Activated naive CD4-positive, alpha-beta T cell treated with anti-CD3 and anti-CD28 coated beads, Interleukin-2, amount 50 U/mL, for 72 hours (primary cell): Measurements from ENCODE around the gene C1QC. TPM values are rescaled to one million over a fixed set of nuclear protein-coding genes. Genes with fewer than 3 reads are reported as not detected.

ENCODE experiments used
- ATAC-seq, 2 donors: fragments of 150-1000 bp; cut with Tn5 transposase; 2 replicates each; pipeline ENCODE4 v1.10.0; 2021; ENCODE audit warnings: mild to moderate bottlenecking in 2 of 2, moderate library complexity in 2 of 2
- DNase-seq, 2 donors: peaks; one replicate each; pipeline ENCODE4 v3.0.0; 2021 to 2022; ENCODE audit warnings: low spot score in 2 of 2
- H3K27ac Mint-ChIP-seq, 2 donors: one replicate each; pipeline ENCODE4 v1.8.0; 2022; ENCODE audit warnings: mild to moderate bottlenecking in 2 of 2, mixed read lengths in 2 of 2
- H3K36me3 Mint-ChIP-seq, 2 donors: one replicate each; pipeline ENCODE4 v1.8.0; 2022; ENCODE audit warnings: mixed read lengths in 2 of 2
- H3K9me3 Mint-ChIP-seq, 2 donors: one replicate each; pipeline ENCODE4 v1.8.0; 2022; ENCODE audit warnings: mixed read lengths in 2 of 2
- total RNA-seq, 2 donors: library from RNA; stranded (reverse); gene quantifications; one replicate each; pipeline ENCODE4 v1.2.3, GENCODE V29; 2022

C1QC gene
- total RNA-seq, 2 donors from 2014 or later = not detected

- Mint-ChIP-seq H3K27ac (no peak overlapping the region), H3K36me3 (no peaks in the 10 kb centered on the region), H3K9me3 (no peaks in the 10 kb centered on the region)
- ATAC-seq (no peak), DNase-seq (no peak)
Measured at GRCh38 chr1:22637907-22638445, 5.5 kb upstream of the C1QC start.

DNA sequence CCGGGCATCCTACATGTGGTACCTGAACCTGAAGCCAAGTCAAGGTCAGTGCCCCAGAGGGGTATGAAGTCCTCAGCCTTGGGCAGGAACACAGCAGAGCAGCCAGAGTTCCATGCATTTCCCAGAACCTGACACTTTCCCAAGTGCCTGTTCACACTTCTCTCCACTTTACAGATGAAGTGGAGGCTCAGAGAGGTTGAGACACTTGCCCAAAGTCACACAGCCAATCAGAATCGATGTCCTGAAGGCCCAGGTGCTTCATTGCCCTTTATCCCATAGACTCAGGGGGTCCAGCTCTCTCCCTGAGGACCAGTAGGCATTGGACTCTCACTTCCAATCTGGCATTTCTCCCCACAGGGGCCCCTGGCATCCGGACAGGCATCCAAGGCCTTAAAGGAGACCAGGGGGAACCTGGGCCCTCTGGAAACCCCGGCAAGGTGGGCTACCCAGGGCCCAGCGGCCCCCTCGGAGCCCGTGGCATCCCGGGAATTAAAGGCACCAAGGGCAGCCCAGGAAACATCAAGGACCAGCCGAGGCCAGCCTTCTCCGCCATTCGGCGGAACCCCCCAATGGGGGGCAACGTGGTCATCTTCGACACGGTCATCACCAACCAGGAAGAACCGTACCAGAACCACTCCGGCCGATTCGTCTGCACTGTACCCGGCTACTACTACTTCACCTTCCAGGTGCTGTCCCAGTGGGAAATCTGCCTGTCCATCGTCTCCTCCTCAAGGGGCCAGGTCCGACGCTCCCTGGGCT is 4.8 kb upstream of the C1QC start:
- Mint-ChIP-seq H3K27ac (no peak overlapping the region), H3K9me3 (no peaks in the 10 kb centered on the region), H3K36me3 (no peaks in the 10 kb centered on the region)
- DNase-seq = no peak
- ATAC-seq = no peak

DNA sequence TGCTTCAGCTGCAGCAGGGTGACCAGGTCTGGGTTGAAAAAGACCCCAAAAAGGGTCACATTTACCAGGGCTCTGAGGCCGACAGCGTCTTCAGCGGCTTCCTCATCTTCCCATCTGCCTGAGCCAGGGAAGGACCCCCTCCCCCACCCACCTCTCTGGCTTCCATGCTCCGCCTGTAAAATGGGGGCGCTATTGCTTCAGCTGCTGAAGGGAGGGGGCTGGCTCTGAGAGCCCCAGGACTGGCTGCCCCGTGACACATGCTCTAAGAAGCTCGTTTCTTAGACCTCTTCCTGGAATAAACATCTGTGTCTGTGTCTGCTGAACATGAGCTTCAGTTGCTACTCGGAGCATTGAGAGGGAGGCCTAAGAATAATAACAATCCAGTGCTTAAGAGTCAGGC is 4.1 kb upstream of the C1QC start:
- H3K36me3 Mint-ChIP-seq = no peaks in the 10 kb centered on the region
- DNase-seq = no peak
- H3K9me3 Mint-ChIP-seq = no peaks in the 10 kb centered on the region
- no peak overlapping the region for H3K27ac Mint-ChIP-seq
- ATAC-seq = no peak

DNA sequence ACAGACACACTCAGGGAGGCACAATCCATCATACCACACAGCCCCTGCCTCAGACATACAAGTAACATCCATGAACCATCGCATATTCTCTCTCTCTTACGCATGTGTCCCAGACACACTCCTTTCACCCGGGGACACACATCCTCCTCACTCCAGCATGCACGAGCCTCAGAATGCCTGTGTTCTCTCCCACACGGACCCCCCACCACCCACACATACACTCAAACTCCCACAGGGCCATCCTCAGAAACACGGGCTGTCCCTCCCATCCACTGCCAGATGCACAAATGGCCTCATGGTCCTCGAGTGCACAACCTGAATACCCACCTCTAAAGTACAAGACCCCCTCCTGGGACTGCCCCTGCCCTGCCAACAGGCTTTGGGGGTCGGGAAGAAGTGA is 2.2 kb upstream of the C1QC start:
- Mint-ChIP-seq H3K27ac (no peak overlapping the region), H3K9me3 (no peaks in the 10 kb centered on the region), H3K36me3 (no peaks in the 10 kb centered on the region)
- no peak for DNase-seq
- ATAC-seq = no peak

DNA sequence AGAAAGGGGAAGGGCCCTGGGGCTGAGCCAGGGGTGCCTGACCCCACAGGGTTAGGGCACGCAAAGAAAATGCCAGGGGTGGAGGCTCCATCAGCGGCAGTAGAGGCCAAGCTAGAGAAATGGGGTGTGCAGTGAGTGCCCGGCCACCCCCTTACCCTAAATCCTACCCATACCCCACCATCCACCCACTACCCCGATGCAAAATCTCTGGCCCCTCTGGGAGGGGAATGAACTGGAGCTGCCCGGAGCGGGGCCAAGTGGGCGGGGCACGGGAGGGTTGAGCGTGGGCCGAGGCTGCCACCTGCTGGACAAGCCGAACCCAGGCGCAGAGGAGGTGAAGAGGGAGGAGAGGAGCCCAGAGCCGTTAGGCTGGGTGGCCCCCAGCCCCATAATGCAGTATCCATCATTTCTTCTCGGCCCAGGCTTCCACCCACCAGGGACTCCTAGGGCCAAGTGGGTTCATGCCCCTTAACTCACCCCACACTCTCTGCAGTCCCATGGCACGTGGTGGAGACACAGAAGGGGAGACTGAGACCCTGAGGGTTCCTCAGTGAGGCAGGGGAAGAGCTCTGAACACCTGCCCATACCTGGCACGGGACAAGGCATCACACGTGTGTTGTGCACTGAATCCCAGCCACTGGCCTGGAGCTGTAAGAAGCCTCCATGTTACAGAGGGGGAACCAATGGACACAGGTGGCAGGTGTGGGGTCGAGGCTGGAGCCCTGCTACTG is 1.4 kb upstream of the C1QC start:
- ATAC-seq = peak; percentile 81 to 90
- DNase-seq = peak; percentile 64 to 79
- H3K9me3 Mint-ChIP-seq = no peaks in the 10 kb centered on the region
- no peak overlapping the region for H3K27ac Mint-ChIP-seq
- H3K36me3 Mint-ChIP-seq = no peaks in the 10 kb centered on the region

GRCh38 chr1:22643928-22644327 is 495 bp downstream of the C1QC start:
- H3K27ac Mint-ChIP-seq = no peak overlapping the region
- no peak for DNase-seq
- ATAC-seq = no peak
- H3K9me3 Mint-ChIP-seq = no peaks in the 10 kb centered on the region
- no peaks in the 10 kb centered on the region for H3K36me3 Mint-ChIP-seq

DNA sequence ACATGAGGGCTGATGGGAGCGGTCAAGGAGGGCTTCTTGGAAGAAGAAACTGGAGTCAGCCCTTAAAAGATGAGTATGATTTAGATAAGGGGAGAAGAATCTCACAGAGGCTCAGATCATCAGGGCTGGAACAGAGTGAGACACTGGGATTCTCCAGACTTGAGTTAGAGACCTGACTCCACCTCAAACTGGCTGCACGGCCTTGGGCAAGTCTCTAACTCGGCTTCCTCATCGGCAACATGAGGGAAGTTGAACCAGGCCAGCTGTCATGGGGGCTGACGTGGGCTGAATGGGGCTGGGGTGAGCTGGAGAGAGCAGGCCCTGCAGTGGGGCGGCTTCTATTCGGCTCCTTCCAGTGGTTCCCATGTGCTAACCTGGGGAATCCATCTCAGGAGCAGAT is 2.5 kb downstream of the C1QC start:
- no peak for ATAC-seq
- no peaks in the 10 kb centered on the region for H3K9me3 Mint-ChIP-seq
- no peak for DNase-seq

GRCh38 chr1:22646384-22646783 is 3.0 kb downstream of the C1QC start:
- ATAC-seq (no peak), DNase-seq (no peak)
- H3K9me3 Mint-ChIP-seq = no peaks in the 10 kb centered on the region
- H3K36me3 Mint-ChIP-seq = no peaks in the 10 kb centered on the region
- no peak overlapping the region for H3K27ac Mint-ChIP-seq

More for the DNA sequence above, 2.5 kb downstream of the C1QC start:
- H3K27ac Mint-ChIP-seq = peak overlapping the region in 1 of 2 donors; percentile 26
- H3K36me3 Mint-ChIP-seq = no peaks in the 10 kb centered on the region

GRCh38 chr1:22650089-22650693 is 6.8 kb downstream of the C1QC start:
- H3K9me3 Mint-ChIP-seq = no peaks in the 10 kb centered on the region
- no peaks in the 10 kb centered on the region for H3K36me3 Mint-ChIP-seq

DNA sequence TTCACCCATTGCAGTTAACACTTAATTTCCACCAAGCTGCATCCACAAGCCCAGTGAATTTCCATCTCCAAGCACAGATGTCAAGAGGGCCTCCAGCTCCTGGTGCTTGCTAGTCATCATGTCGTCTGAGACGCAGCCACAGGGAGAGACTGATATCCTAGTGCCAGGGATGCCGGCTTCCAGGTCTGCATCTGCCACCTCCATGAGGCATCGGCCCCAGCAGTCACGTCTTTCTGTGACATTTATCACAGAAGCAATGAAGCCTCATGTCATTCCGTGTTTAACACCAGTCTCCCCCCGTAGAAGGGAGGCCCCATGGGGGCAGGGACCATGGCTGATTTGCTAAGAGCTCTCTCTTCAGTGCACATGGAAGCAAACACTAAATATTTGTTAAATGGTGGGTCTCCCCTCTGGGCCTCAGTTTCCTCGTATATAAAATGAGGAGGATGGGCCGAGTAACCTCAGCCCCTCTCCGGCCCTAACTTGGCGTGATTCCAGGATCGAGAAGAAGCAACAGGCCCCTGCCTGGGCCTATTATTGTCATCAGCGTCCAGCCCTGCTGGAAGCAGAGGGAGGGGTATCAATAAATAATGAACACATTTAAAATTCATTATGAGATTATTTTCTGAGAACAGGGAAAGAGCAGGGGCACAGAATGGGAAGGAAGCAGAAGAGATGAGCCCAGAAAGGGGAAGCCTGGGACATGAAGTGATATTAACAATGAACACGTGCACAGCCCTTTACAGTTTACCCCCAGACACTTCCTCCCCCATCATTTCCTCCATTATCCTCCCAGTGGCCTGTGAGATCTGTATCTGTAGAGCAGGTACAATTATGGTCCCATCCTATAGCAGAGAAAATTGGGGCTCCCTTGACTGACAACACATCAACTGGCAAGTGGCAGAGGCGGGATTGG is 8.8 kb downstream of the C1QC start:
- no peaks in the 10 kb centered on the region for H3K9me3 Mint-ChIP-seq
- no peaks in the 10 kb centered on the region for H3K36me3 Mint-ChIP-seq
- no peak for ATAC-seq

More at GRCh38 chr1:22650089-22650693, 6.8 kb downstream of the C1QC start:
- ATAC-seq = no peak
- no peak overlapping the region for H3K27ac Mint-ChIP-seq
- no peak for DNase-seq

GRCh38 chr1:22652881-22653316 is 9.5 kb downstream of the C1QC start, which contains the start of gene C1QB:
Gene C1QB, plus strand, starts transcription at chr1:22653236. Its CDS starts 6,227 bp downstream, at chr1:22659463.
- no peaks in the 10 kb centered on the region for H3K9me3 Mint-ChIP-seq
- H3K36me3 Mint-ChIP-seq = no peaks in the 10 kb centered on the region
- no peak for DNase-seq
- no peak for ATAC-seq
- H3K27ac Mint-ChIP-seq = peak within 1 kb of the TSS in 1 of 2 donors; percentile 44

More for the DNA sequence above, 8.8 kb downstream of the C1QC start:
- no peak overlapping the region for H3K27ac Mint-ChIP-seq
- DNase-seq = no peak

GRCh38 chr1:22654692-22655091 is 11.3 kb downstream of the C1QC start:
- Mint-ChIP-seq H3K27ac (no peak overlapping the region), H3K9me3 (no peaks in the 10 kb centered on the region), H3K36me3 (no peaks in the 10 kb centered on the region)
- no peak for ATAC-seq
- no peak for DNase-seq

DNA sequence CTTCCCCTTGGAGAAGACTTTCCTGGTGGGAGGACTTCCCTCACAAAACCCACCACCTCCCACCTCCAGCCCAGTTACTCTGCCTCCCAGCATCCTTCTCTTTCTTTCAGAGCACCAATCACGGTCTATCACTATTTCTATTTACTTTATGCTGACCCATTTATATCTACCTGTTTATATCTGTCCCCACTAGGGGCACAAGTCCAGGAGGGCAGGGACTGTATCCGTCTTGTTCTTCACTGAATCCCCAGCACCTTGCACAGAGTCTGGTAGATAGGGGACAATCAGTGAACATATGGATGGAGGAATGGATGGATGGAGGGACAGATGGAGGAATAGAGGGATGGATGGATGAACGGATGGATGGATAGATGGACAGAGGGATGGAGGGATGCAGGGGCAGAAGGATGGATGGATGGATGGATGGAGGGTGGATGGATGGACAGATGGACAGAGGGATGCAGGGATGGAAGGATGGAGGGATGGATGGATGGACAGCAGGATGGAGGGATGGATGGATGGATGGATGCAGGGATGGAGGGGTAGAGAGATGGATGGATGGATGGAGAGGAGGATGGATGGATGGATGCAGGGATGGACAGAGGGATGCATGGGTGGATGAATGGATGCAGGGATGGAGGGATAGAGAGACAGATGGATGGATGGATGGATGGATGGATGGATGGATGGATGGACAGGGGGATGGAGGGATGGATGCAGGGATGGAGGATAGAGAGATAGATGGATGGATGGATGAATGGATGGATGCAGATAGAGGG is 15.1 kb downstream of the C1QC start:
- Mint-ChIP-seq H3K9me3 (no peaks in the 10 kb centered on the region), H3K36me3 (no peaks in the 10 kb centered on the region), H3K27ac (peak overlapping the region in 1 of 2 donors; percentile 56)
- DNase-seq = no peak
- no peak for ATAC-seq

DNA sequence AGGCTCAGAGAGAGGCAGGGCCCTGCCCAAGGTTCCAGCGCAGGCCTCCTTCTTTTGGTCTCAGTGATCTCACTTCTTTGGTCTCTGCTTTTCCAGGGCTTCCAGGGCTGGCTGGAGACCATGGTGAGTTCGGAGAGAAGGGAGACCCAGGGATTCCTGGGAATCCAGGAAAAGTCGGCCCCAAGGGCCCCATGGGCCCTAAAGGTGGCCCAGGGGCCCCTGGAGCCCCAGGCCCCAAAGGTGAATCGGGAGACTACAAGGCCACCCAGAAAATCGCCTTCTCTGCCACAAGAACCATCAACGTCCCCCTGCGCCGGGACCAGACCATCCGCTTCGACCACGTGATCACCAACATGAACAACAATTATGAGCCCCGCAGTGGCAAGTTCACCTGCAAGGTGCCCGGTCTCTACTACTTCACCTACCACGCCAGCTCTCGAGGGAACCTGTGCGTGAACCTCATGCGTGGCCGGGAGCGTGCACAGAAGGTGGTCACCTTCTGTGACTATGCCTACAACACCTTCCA is 17.3 kb downstream of the C1QC start:
- ATAC-seq (no peak), DNase-seq (no peak)
- H3K36me3 Mint-ChIP-seq = no peaks in the 10 kb centered on the region
- no peaks in the 10 kb centered on the region for H3K9me3 Mint-ChIP-seq
- peak overlapping the region in 1 of 2 donors; percentile 28 for H3K27ac Mint-ChIP-seq

GRCh38 chr1:22661880-22662279 is 18.4 kb downstream of the C1QC start:
- no peak for DNase-seq
- Mint-ChIP-seq H3K27ac (no peak overlapping the region), H3K36me3 (no peaks in the 10 kb centered on the region), H3K9me3 (no peaks in the 10 kb centered on the region)
- no peak for ATAC-seq
